Measurements from ENCODE around the gene COQ2.

DNA sequence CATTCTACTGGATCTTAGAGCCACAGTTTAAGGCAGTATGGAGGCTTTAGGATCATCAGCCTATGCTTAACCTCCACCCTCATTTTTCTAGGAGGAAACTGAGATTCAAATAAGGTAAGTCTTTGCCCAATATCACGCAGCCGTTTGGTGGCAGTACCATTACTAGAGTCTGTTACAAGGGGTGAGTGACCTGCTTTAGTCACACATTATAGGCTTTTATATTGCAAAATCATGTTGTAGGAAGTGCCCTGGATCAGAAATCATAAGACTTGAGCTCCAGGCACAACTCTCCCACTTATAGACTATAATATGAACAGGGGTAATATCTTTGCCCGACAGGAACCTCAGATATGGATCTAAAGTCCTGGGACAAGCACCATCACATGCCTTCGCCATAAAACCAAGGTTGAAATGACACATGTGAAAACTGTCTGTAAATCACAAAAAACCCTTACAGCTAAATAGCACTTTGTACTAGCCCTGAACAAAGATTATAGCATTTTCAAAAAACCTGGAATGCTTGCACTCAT lies 30.8 kb upstream of the COQ2 start:
- TF ChIP-seq, protein P1, sequence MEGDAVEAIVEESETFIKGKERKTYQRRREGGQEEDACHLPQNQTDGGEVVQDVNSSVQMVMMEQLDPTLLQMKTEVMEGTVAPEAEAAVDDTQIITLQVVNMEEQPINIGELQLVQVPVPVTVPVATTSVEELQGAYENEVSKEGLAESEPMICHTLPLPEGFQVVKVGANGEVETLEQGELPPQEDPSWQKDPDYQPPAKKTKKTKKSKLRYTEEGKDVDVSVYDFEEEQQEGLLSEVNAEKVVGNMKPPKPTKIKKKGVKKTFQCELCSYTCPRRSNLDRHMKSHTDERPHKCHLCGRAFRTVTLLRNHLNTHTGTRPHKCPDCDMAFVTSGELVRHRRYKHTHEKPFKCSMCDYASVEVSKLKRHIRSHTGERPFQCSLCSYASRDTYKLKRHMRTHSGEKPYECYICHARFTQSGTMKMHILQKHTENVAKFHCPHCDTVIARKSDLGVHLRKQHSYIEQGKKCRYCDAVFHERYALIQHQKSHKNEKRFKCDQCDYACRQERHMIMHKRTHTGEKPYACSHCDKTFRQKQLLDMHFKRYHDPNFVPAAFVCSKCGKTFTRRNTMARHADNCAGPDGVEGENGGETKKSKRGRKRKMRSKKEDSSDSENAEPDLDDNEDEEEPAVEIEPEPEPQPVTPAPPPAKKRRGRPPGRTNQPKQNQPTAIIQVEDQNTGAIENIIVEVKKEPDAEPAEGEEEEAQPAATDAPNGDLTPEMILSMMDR (IDR thresholded peaks at IDR 0.05), result no peak
- no peak for TF ChIP-seq POLR2AphosphoS5 (IDR thresholded peaks at IDR 0.05)
- no peak for TF ChIP-seq POLR2A (IDR thresholded peaks at IDR 0.05)
- no peak for TF ChIP-seq EP300 (IDR thresholded peaks at IDR 0.05)

Data from sigmoid colon (tissue), 4 donors.